IMR-90 (cell line): ENCODE data around the gene IL23R. TPM values are rescaled to one million over a fixed set of nuclear protein-coding genes. Genes with fewer than 3 reads are reported as not detected.

Experiments
- ATAC-seq: fragments of 200-7000 bp; cut with Tn5 transposase; 2 replicates; pipeline ENCODE4 v1.9.1; 2020; ENCODE audit warnings: low read depth, mild to moderate bottlenecking, moderate library complexity
- BruUV-seq: library from RNA; stranded (reverse); fragments of 400-500 nt; replicated peaks from 2 replicates; lab custom pipeline; 2021; lab: Mats Ljungman, UMichigan
- CTCF ChIA-PET: fragments of 300-600 bp; formaldehyde crosslinking; extraction: SDS; loops from one replicate; lab custom pipeline; 2021; ENCODE audit warnings: antibody characterized with exemption; lab: Yijun Ruan, JAX
- POLR2A ChIA-PET: fragments of 300-600 bp; sonication (Branson Sonifier 250); formaldehyde crosslinking; loops from one replicate; lab custom pipeline; 2022; ENCODE audit warnings: antibody characterized with exemption; ENCODE audit not compliant: unreplicated experiment; lab: Charles Lee
- DNase-seq: peaks from one replicate; pipeline ENCODE4 v3.0.0; 2013
- H2AFZ ChIP-seq: replicated peaks from 2 replicates; pipeline ENCODE3; 2013; ENCODE audit warnings: low read length, mild to moderate bottlenecking; ENCODE audit not compliant: poor library complexity
- H2AK5ac ChIP-seq: 2 replicates; pipeline ENCODE4 v1.6.1; 2013; ENCODE audit warnings: low read depth, low read length, inconsistent platforms
- H2AK9ac ChIP-seq: replicated peaks from 2 replicates; pipeline ENCODE3; 2013; ENCODE audit warnings: mild to moderate bottlenecking, low read depth, low read length, moderate library complexity; ENCODE audit not compliant: poor library complexity
- H2BK120ac ChIP-seq: 2 replicates; pipeline ENCODE4 v1.6.1; 2013; ENCODE audit warnings: low read depth, low read length, inconsistent platforms
- H2BK15ac ChIP-seq: 3 replicates; pipeline ENCODE4 v1.6.1; 2013; ENCODE audit warnings: low read depth, low read length, inconsistent platforms
- H2BK20ac ChIP-seq: 2 replicates; pipeline ENCODE4 v1.6.1; 2013; ENCODE audit warnings: low read depth, mild to moderate bottlenecking, inconsistent platforms, low read length, moderate library complexity
- H2BK5ac ChIP-seq: 2 replicates; pipeline ENCODE4 v1.6.1; 2013; ENCODE audit warnings: mild to moderate bottlenecking, low read depth, low read length, inconsistent platforms; ENCODE audit not compliant: poor library complexity, severe bottlenecking
- H3K14ac ChIP-seq: replicated peaks from 2 replicates; pipeline ENCODE4 v1.6.1; 2013; ENCODE audit warnings: low read depth, low read length, inconsistent platforms
- H3K18ac ChIP-seq: 2 replicates; pipeline ENCODE4 v1.6.1; 2013; ENCODE audit warnings: low read depth, low read length, control low read depth
- H3K23ac ChIP-seq: 2 replicates; pipeline ENCODE4 v1.6.1; 2013; ENCODE audit warnings: low read depth, low read length, inconsistent platforms
- H3K27ac ChIP-seq: 2 replicates; pipeline ENCODE4 v1.5.1; 2013; ENCODE audit warnings: mild to moderate bottlenecking, control low read depth, low read length; ENCODE audit not compliant: insufficient read depth
- H3K27me3 ChIP-seq: 2 replicates; pipeline ENCODE4 v1.6.1; 2013; ENCODE audit warnings: low read length; ENCODE audit not compliant: control insufficient read depth, insufficient read depth
- H3K36me3 ChIP-seq: 2 replicates; pipeline ENCODE4 v1.6.1; 2013; ENCODE audit warnings: low read length, mixed read lengths; ENCODE audit not compliant: control insufficient read depth, insufficient read depth
- H3K4ac ChIP-seq: 2 replicates; pipeline ENCODE4 v1.6.1; 2013; ENCODE audit warnings: low read depth, low read length, inconsistent platforms
- H3K4me1 ChIP-seq: 2 replicates; pipeline ENCODE4 v1.6.1; 2013; ENCODE audit warnings: low read length, mixed read lengths; ENCODE audit not compliant: control insufficient read depth, insufficient read depth
- H3K4me2 ChIP-seq: 2 replicates; pipeline ENCODE4 v1.6.1; 2013; ENCODE audit warnings: low read depth, mild to moderate bottlenecking, control low read depth, low read length, moderate library complexity
- H3K4me3 ChIP-seq: 2 replicates; pipeline ENCODE4 v1.5.1; 2013; ENCODE audit warnings: low read depth, mild to moderate bottlenecking, control low read depth, low read length, moderate library complexity; ENCODE audit not compliant: insufficient read depth
- H3K56ac ChIP-seq: 2 replicates; pipeline ENCODE4 v1.6.1; 2013; ENCODE audit warnings: low read length, inconsistent platforms; ENCODE audit not compliant: insufficient read depth; ENCODE audit errors: extremely low read depth
- H3K79me1 ChIP-seq, 2 experiments: 2 replicates each; pipeline ENCODE4 v1.6.1; 2013; ENCODE audit warnings: low read length in 2 of 2, inconsistent platforms in 1 of 2, low read depth in 1 of 2
- H3K9ac ChIP-seq: 2 replicates; pipeline ENCODE4 v1.6.1; 2013; ENCODE audit warnings: low read depth, low read length, control low read depth
- H3K9me1 ChIP-seq: 2 replicates; pipeline ENCODE4 v1.6.1; 2013; ENCODE audit warnings: low read length, inconsistent platforms; ENCODE audit not compliant: insufficient read depth
- H3K9me3 ChIP-seq: 2 replicates; pipeline ENCODE4 v1.6.1; 2013; ENCODE audit warnings: low read length; ENCODE audit not compliant: control insufficient read depth, insufficient read depth
- H4K20me1 ChIP-seq: 2 replicates; pipeline ENCODE4 v1.6.1; 2013; ENCODE audit warnings: low read length, inconsistent platforms; ENCODE audit not compliant: insufficient read depth
- H4K5ac ChIP-seq: 2 replicates; pipeline ENCODE4 v1.6.1; 2013; ENCODE audit warnings: mild to moderate bottlenecking, low read depth, low read length, control low read depth
- H4K8ac ChIP-seq, 2 experiments: 2 replicates each; pipeline ENCODE4 v1.6.1; 2013; ENCODE audit warnings: low read depth in 2 of 2, low read length in 2 of 2, control low read depth in 1 of 2, inconsistent platforms in 1 of 2
- H4K91ac ChIP-seq: 2 replicates; pipeline ENCODE4 v1.6.1; 2013; ENCODE audit warnings: low read depth, low read length, inconsistent platforms; ENCODE audit not compliant: insufficient read depth
- BHLHE40 ChIP-seq: fragments of 150-350 bp; IDR thresholded peaks from 2 replicates; pipeline ENCODE4 v1.6.1; 2016; ENCODE audit warnings: mild to moderate bottlenecking, low read depth, low read length
- ELK1 ChIP-seq: fragments of 150-350 bp; IDR thresholded peaks from 2 replicates; pipeline ENCODE4 v1.6.1; 2016; ENCODE audit warnings: low read depth, mild to moderate bottlenecking, low read length, moderate library complexity, borderline replicate concordance
- POLR2A ChIP-seq: IDR thresholded peaks from 2 replicates; pipeline ENCODE4 v1.6.1; 2012; ENCODE audit warnings: mild to moderate bottlenecking, low read depth, low read length
- WGBS, 2 experiments: methylation state at CpG; one replicate each; pipeline versions ENCODE4 v1.1.5 to v1.1.7; 2013; ENCODE audit warnings: missing lambda C conversion rate in 2 of 2; ENCODE audit not compliant: insufficient read length in 1 of 2; ENCODE audit errors: extremely low coverage in 2 of 2; 5-methylcytosine and 5-hydroxymethylcytosine counted together
- dilution Hi-C: fragments of 300-500 bp; cut with HindIII; formaldehyde crosslinking; loops from one replicate; pipeline ENCODE4 v1.14.3; 2018; ENCODE audit warnings: low sequenced_read_pairs; ENCODE audit not compliant: unreplicated experiment
- in situ Hi-C: fragments of 300-500 bp; cut with MboI; formaldehyde crosslinking; loops from 3 replicates; pipeline ENCODE4 v1.14.3; 2019; ENCODE audit warnings: low sequenced_read_pairs, inconsistent platforms, mixed read lengths
- intact Hi-C: fragments of 100-400 bp; cut with micrococcal nuclease; formaldehyde crosslinking; loops from 2 replicates; pipeline ENCODE4 v1.10.0; 2022
- polyA plus RNA-seq, 3 experiments: library from polyadenylated mRNA; depleted of rRNA; stranded (reverse); fragments of >200 nt; gene quantifications; 2 replicates each; pipeline ENCODE4 v1.2.3, GENCODE V29; 2012; ENCODE audit warnings: low replicate concordance in 1 of 3
- total RNA-seq: library from RNA; depleted of rRNA; stranded (reverse); fragments of >200 nt; gene quantifications from 2 replicates; pipeline ENCODE4 v1.2.3, GENCODE V29; 2012

IL23R gene
- total and polyA plus RNA-seq, 2 of the 4 experiments (the other 2 are of a cell fraction): not detected

- Histone ChIP-seq H4K20me1 (no peaks in the 10 kb centered on the region), H3K9me1 (no peaks in the 10 kb centered on the region), H3K4me1 (no peaks in the 10 kb centered on the region), H4K8ac (no peak overlapping the region), H3K18ac (no peak overlapping the region), H3K27ac (no peak overlapping the region), H3K4ac (no peak overlapping the region), H2BK120ac (no peak overlapping the region), H3K14ac (no peak overlapping the region), H3K56ac (no peak overlapping the region), H3K4me3 (no peak overlapping the region), H3K79me1 (no peaks in the 10 kb centered on the region), H2AK5ac (no peak overlapping the region), H3K27me3 (peaks cover 4% of the 10 kb centered on the region), H2AFZ (no peak overlapping the region), H4K91ac (no peak overlapping the region), H2BK5ac (no peak overlapping the region), H3K9me3 (no peaks in the 10 kb centered on the region), H3K9ac (no peak overlapping the region), H3K23ac (no peak overlapping the region), H2BK20ac (no peak overlapping the region), H3K36me3 (no peaks in the 10 kb centered on the region), H2BK15ac (no peak overlapping the region), H2AK9ac (no peak overlapping the region), H4K5ac (no peak overlapping the region), H3K4me2 (no peak overlapping the region)
- ChIA-PET CTCF (no interaction called here), POLR2A (no interaction called here)
- TF ChIP-seq BHLHE40: no peak
- no peak for TF ChIP-seq POLR2A
- TF ChIP-seq ELK1: no peak
- dilution Hi-C loops (no loop called here), intact Hi-C loops (no loop called here), in situ Hi-C loops (loop anchor here (10.0 kb wide), 1 partner anchor 269 kb away; no protein-coding TSS in a partner anchor)
- DNase-seq (no peak), ATAC-seq (no peak)
- no TSS peak for BruUV-seq
- WGBS, 2 experiments: no CpG with 5 or more reads among the region's 3 CpGs
These were observed 70.0 kb downstream of the IL23R start for GRCh38 chr1:67236277-67236676.
